ENCODE results near the gene CNIH1.

The CNIH1 gene

DNA sequence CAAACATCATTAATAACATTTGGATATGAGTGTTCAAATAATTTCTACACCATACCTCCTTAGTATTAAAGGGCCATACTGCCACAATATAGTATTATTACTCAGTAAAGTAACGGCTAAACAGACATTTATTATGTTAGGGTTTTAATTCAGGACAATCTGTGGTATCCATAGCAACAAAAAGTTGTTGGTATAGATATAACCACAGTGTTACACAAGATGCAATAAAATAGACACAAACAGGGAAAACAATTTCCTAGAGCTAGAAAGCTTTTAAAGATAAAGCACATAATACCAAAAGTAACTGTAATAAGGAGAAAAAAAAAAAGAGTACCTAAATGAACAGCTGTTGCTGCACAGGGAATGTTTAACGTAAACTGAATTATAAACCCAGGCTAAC, 16.1 kb downstream of the CNIH1 start:
- H3K27me3 ChIP-seq (ENCODE audit: insufficient read depth, poor library complexity, severe bottlenecking): no peaks in the 10 kb centered on the region
- DNase-seq (ENCODE audit: low read depth in 1 of 2, low spot score in 1 of 2): no peak
- H3K27ac ChIP-seq (replicated peaks): no peak overlapping the region
- H3K4me3 ChIP-seq (replicated peaks; ENCODE audit: insufficient read depth, low read length): no peak overlapping the region
- TF ChIP-seq, protein P1, sequence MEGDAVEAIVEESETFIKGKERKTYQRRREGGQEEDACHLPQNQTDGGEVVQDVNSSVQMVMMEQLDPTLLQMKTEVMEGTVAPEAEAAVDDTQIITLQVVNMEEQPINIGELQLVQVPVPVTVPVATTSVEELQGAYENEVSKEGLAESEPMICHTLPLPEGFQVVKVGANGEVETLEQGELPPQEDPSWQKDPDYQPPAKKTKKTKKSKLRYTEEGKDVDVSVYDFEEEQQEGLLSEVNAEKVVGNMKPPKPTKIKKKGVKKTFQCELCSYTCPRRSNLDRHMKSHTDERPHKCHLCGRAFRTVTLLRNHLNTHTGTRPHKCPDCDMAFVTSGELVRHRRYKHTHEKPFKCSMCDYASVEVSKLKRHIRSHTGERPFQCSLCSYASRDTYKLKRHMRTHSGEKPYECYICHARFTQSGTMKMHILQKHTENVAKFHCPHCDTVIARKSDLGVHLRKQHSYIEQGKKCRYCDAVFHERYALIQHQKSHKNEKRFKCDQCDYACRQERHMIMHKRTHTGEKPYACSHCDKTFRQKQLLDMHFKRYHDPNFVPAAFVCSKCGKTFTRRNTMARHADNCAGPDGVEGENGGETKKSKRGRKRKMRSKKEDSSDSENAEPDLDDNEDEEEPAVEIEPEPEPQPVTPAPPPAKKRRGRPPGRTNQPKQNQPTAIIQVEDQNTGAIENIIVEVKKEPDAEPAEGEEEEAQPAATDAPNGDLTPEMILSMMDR (IDR thresholded peaks at IDR 0.05; ENCODE audit: insufficient read depth, low read length): no peak
- TF ChIP-seq, protein P2, sequence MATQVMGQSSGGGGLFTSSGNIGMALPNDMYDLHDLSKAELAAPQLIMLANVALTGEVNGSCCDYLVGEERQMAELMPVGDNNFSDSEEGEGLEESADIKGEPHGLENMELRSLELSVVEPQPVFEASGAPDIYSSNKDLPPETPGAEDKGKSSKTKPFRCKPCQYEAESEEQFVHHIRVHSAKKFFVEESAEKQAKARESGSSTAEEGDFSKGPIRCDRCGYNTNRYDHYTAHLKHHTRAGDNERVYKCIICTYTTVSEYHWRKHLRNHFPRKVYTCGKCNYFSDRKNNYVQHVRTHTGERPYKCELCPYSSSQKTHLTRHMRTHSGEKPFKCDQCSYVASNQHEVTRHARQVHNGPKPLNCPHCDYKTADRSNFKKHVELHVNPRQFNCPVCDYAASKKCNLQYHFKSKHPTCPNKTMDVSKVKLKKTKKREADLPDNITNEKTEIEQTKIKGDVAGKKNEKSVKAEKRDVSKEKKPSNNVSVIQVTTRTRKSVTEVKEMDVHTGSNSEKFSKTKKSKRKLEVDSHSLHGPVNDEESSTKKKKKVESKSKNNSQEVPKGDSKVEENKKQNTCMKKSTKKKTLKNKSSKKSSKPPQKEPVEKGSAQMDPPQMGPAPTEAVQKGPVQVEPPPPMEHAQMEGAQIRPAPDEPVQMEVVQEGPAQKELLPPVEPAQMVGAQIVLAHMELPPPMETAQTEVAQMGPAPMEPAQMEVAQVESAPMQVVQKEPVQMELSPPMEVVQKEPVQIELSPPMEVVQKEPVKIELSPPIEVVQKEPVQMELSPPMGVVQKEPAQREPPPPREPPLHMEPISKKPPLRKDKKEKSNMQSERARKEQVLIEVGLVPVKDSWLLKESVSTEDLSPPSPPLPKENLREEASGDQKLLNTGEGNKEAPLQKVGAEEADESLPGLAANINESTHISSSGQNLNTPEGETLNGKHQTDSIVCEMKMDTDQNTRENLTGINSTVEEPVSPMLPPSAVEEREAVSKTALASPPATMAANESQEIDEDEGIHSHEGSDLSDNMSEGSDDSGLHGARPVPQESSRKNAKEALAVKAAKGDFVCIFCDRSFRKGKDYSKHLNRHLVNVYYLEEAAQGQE (IDR thresholded peaks at IDR 0.05; ENCODE audit: insufficient replicate concordance, low read depth): no peak
- TF ChIP-seq SPI1 (IDR thresholded peaks at IDR 0.05; ENCODE audit: borderline replicate concordance, low read depth): no peak

DNA sequence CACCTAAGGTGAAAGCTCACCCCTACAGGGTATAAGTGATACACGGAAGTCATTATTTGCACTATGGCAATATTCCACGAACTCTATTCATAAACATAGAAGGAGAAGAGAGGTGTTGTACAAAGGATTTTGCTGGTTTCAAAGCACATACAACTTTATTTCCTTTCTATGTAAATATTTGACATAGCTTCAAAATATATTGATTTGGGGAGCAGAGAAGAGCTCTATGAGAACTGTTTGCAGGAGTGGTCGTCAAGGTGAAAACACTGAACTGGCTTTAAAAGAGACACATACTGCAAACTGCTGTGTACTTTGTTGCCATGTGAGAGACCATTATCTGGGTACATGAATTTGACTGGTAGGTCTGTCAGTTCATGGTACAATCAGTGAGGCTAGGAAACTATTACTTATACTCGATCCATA, 16.7 kb downstream of the CNIH1 start:
- TF ChIP-seq, protein P1 (IDR thresholded peaks at IDR 0.05; ENCODE audit: insufficient read depth, low read length): no peak
- Histone ChIP-seq H3K4me3 (replicated peaks; ENCODE audit: insufficient read depth, low read length) (no peak overlapping the region), H3K27ac (replicated peaks) (no peak overlapping the region), H3K27me3 (ENCODE audit: insufficient read depth, poor library complexity, severe bottlenecking) (no peaks in the 10 kb centered on the region)
- DNase-seq (ENCODE audit: low read depth in 1 of 2, low spot score in 1 of 2): no peak

DNA sequence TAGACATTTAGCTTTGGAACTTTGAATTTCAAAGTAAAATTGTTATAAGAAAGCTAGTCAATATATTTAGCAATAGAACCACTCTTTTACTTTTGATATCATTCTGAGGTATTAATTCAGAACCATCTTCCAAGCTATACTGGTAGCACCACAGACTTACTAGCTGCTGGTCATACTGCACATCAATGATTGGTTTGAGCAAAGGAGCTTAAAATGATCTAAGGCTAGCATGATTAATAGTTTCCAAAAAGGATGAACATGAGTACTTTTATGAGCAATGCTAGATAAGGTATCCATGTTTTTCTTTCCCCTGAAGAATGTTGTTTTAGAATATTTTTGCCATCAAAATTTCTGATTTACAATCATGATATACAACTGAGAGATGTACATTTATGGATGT, 17.2 kb downstream of the CNIH1 start:
- H3K27me3 ChIP-seq (ENCODE audit: insufficient read depth, poor library complexity, severe bottlenecking): no peaks in the 10 kb centered on the region
- no peak overlapping the region for H3K4me3 ChIP-seq (replicated peaks; ENCODE audit: insufficient read depth, low read length)
- no peak for DNase-seq (ENCODE audit: low read depth in 1 of 2, low spot score in 1 of 2)
- TF ChIP-seq, protein P1 (IDR thresholded peaks at IDR 0.05; ENCODE audit: insufficient read depth, low read length): no peak
- no peak for TF ChIP-seq POLR2AphosphoS5 (IDR thresholded peaks at IDR 0.05; ENCODE audit: low read depth)
- no peak for TF ChIP-seq SPI1 (IDR thresholded peaks at IDR 0.05; ENCODE audit: borderline replicate concordance, low read depth)
- TF ChIP-seq, protein P2 (IDR thresholded peaks at IDR 0.05; ENCODE audit: insufficient replicate concordance, low read depth): no peak
- TF ChIP-seq GABPA (IDR thresholded peaks at IDR 0.05; ENCODE audit: low read depth): no peak
- H3K27ac ChIP-seq (replicated peaks): no peak overlapping the region

DNA sequence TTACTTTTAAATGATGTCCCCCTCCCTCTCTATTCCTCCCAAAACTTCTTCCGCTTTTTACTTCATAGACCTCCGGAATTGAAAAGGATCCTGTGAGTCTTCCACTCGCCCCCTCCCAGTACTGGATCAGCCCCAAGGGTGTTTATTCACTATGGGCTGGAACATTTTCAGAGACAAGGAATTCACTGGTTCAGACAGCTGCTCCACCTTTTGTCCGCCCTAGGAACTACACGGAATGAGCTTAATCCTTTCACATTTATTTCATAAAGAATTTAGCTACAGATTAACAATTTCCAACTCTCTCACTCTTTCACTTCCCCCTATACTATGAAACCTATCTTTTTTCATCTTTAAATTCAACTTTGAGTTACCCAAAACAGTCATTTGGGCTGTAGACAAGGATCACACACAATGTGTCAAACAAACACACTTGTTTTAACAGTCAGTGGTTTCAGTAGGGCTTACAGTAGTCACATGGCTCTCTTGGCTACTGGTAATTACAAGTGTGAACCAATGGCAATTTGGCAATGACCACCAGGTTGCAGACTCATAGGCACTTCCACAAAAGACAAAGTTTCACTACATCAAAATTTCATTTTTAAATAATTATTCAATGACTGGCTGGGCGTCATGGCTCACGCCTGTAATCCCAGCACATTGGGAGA, 20.6 kb downstream of the CNIH1 start:
- Histone ChIP-seq H3K4me3 (replicated peaks; ENCODE audit: insufficient read depth, low read length) (no peak overlapping the region), H3K27me3 (ENCODE audit: insufficient read depth, poor library complexity, severe bottlenecking) (no peaks in the 10 kb centered on the region), H3K27ac (replicated peaks) (peak overlapping the region; percentile 1; the same call in 1 of the 2 replicates)
- no peak for TF ChIP-seq SPI1 (IDR thresholded peaks at IDR 0.05; ENCODE audit: borderline replicate concordance, low read depth)
- TF ChIP-seq, protein P1 (IDR thresholded peaks at IDR 0.05; ENCODE audit: insufficient read depth, low read length): peak; percentile 36
- peak in 1 of 2 experiments; percentile 24 for DNase-seq (ENCODE audit: low read depth in 1 of 2, low spot score in 1 of 2)

All from HL-60 (cell line).